Posterior vena cava (tissue), 2 donors: ENCODE data around the gene PLEKHA7. TPM values are rescaled to one million over a fixed set of nuclear protein-coding genes. Genes with fewer than 3 reads are reported as not detected.

Experiments used
- DNase-seq: peaks from one replicate; pipeline ENCODE4 v3.0.0-alpha.2; 2020; ENCODE audit warnings: low spot score
- intact Hi-C, 2 donors: fragments of 100-400 bp; cut with DNase I; formaldehyde crosslinking; loops; one replicate each; pipeline versions ENCODE4 v1.14.1 to v1.14.2; 2022 to 2023
- total RNA-seq, 2 donors: library from RNA; stranded (reverse); fragmentation: NEBNext Ultra II Directional; extraction: Animal tissue kit (Norgen Biotek cat#: 25700); gene quantifications; one replicate each; pipeline ENCODE4 v1.2.1, GENCODE V29; 2021
- donor health status: DM: yes; HTN: yes; CAD: no.
- donor health status: DM: yes; HTN: yes; CAD: no.

Gene PLEKHA7
- total RNA-seq, 2 donors from 2014 or later: 9.0 to 10.7 TPM

GRCh38 chr11:16738947-16739815 lies 275.0 kb downstream of the PLEKHA7 start:
- intact Hi-C loops: no loop called here
- no peak for DNase-seq

- intact Hi-C loops: no loop called here
- peak; percentile 98 for DNase-seq
Measured at GRCh38 chr11:16738193-16738946, 275.8 kb downstream of the PLEKHA7 start, which contains the start of gene C11orf58. C11orf58 (plus strand) TSS chr11:16738647; CDS start chr11:16738779, 132 bp downstream.

- DNase-seq: no peak
- intact Hi-C loops: no loop called here
Measured at GRCh38 chr11:16737818-16738192, 276.4 kb downstream of the PLEKHA7 start.

Other genes with a start within 250 kb of the PLEKHA7 start
- gene RPS13, start 63.3 kb upstream of the PLEKHA7 start, total RNA-seq: 100 to 1,000 TPM; 772 to 813 TPM
- 10 to 100 TPM; 75.9 to 82.0 TPM for gene PIK3C2A, start 193.6 kb upstream of the PLEKHA7 start, total RNA-seq